Measurements from ENCODE around the gene OR2L3.
"Not testable (repeated sequence)": the region's sequence is repeated elsewhere in the genome, so short reads cannot be mapped to it uniquely, and the experiment has no call there.

Gene OR2L3

GRCh38 chr1:248046536-248046935, at the start of gene OR2L3:
TSS of gene OR2L3 (plus strand) at chr1:248046836. CDS start at chr1:248060682, 13,846 bp downstream.
- in situ Hi-C loops (cut with MboI; ENCODE audit: low sequenced_read_pairs): no loop called here

GRCh38 chr1:247998811-247999210, 47.8 kb upstream of the OR2L3 start:
- in situ Hi-C loops (cut with MboI; ENCODE audit: low sequenced_read_pairs): no loop called here

- in situ Hi-C loops (cut with MboI; ENCODE audit: low sequenced_read_pairs): no loop called here
These were observed 46.5 kb upstream of the OR2L3 start for GRCh38 chr1:248000169-248000568.

GRCh38 chr1:248007778-248008177, 38.9 kb upstream of the OR2L3 start:
- in situ Hi-C loops (cut with MboI; ENCODE audit: low sequenced_read_pairs): no loop called here

GRCh38 chr1:248009681-248010080, 37.0 kb upstream of the OR2L3 start:
- in situ Hi-C loops (cut with MboI; ENCODE audit: low sequenced_read_pairs): no loop called here

- in situ Hi-C loops (cut with MboI; ENCODE audit: low sequenced_read_pairs): no loop called here
These were observed 33.4 kb upstream of the OR2L3 start, which contains the start of gene OR2L5 for GRCh38 chr1:248013229-248013710. TSS of gene OR2L5 (plus strand) at chr1:248013660. CDS start at chr1:248021948, 8,288 bp downstream.

GRCh38 chr1:248015803-248016202, 30.8 kb upstream of the OR2L3 start:
- in situ Hi-C loops (cut with MboI; ENCODE audit: low sequenced_read_pairs): no loop called here

- in situ Hi-C loops (cut with MboI; ENCODE audit: low sequenced_read_pairs): no loop called here
These were observed 16.9 kb upstream of the OR2L3 start, which contains the start of gene OR2L2 for GRCh38 chr1:248029770-248030169. TSS of gene OR2L2 (plus strand) at chr1:248030070. CDS start at chr1:248038268, 8,198 bp downstream.

- in situ Hi-C loops (cut with MboI; ENCODE audit: low sequenced_read_pairs): no loop called here
These were observed 1.4 kb upstream of the OR2L3 start for GRCh38 chr1:248045209-248045608.

GRCh38 chr1:248047008-248047407, 372 bp downstream of the OR2L3 start:
- in situ Hi-C loops (cut with MboI; ENCODE audit: low sequenced_read_pairs): no loop called here

GRCh38 chr1:248054671-248055070, 8.0 kb downstream of the OR2L3 start:
- in situ Hi-C loops (cut with MboI; ENCODE audit: low sequenced_read_pairs): no loop called here

- in situ Hi-C loops (cut with MboI; ENCODE audit: low sequenced_read_pairs): no loop called here
These were observed 8.6 kb downstream of the OR2L3 start for GRCh38 chr1:248055261-248055660.

GRCh38 chr1:248065071-248065470, 18.4 kb downstream of the OR2L3 start:
- in situ Hi-C loops (cut with MboI; ENCODE audit: low sequenced_read_pairs): no loop called here

GRCh38 chr1:248065604-248066003, 19.0 kb downstream of the OR2L3 start:
- in situ Hi-C loops (cut with MboI; ENCODE audit: low sequenced_read_pairs): no loop called here

- in situ Hi-C loops (cut with MboI; ENCODE audit: low sequenced_read_pairs): not testable (repeated sequence)
These were observed 37.2 kb downstream of the OR2L3 start for GRCh38 chr1:248083864-248084263.

GRCh38 chr1:248094884-248095283, 48.2 kb downstream of the OR2L3 start, which contains the start of gene OR2L13:
TSS of gene OR2L13 (plus strand) at chr1:248095184. CDS start at chr1:248099376, 4,192 bp downstream.
- in situ Hi-C loops (cut with MboI; ENCODE audit: low sequenced_read_pairs): no loop called here

- in situ Hi-C loops (cut with MboI; ENCODE audit: low sequenced_read_pairs): no loop called here
These were observed 51.9 kb downstream of the OR2L3 start for GRCh38 chr1:248098529-248098928.

GRCh38 chr1:248102847-248103246, 56.2 kb downstream of the OR2L3 start:
- in situ Hi-C loops (cut with MboI; ENCODE audit: low sequenced_read_pairs): no loop called here

GRCh38 chr1:248111157-248111556, 64.5 kb downstream of the OR2L3 start:
- in situ Hi-C loops (cut with MboI; ENCODE audit: low sequenced_read_pairs): no loop called here
